GM12892 (cell line): ENCODE measurements around the gene CBX8.

Experiments used
- POLR2A ChIP-seq: IDR thresholded peaks from 2 replicates; pipeline ENCODE4 v1.6.1; 2011; ENCODE audit warnings: low read depth, low read length, control low read depth
- POLR2AphosphoS5 ChIP-seq: IDR thresholded peaks from 2 replicates; pipeline ENCODE4 v1.6.1; 2011; ENCODE audit warnings: low read depth, low read length, control low read depth

DNA sequence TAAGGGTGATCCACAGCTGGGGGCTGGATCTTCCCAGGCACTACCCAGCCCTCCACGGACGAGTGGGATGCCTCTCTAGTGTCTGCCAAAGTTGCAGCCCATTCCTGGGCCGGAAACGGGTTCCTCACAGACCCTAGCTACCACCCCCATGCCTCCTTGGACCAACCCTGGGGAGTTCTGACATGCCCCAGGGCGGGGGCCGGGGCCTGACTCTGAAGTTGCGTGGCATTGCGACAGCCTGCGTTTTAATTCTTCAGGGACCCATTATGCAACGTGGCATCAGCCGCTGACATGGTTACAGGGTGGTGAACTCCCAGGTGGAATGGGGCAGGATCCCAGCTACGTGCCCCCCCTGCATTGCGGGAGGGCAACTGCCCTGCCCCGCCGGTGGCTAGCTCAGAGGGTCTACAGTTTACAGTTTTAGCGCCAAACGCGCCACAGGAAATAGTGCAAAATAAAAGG is 39.7 kb upstream of the CBX8 start:
- TF ChIP-seq POLR2A, result no peak
- TF ChIP-seq POLR2AphosphoS5, result no peak
